ENCODE results near the gene ABCC3.
"Not testable (repeated sequence)": the region's sequence is repeated elsewhere in the genome, so short reads cannot be mapped to it uniquely, and the experiment has no call there.

ABCC3 gene

DNA sequence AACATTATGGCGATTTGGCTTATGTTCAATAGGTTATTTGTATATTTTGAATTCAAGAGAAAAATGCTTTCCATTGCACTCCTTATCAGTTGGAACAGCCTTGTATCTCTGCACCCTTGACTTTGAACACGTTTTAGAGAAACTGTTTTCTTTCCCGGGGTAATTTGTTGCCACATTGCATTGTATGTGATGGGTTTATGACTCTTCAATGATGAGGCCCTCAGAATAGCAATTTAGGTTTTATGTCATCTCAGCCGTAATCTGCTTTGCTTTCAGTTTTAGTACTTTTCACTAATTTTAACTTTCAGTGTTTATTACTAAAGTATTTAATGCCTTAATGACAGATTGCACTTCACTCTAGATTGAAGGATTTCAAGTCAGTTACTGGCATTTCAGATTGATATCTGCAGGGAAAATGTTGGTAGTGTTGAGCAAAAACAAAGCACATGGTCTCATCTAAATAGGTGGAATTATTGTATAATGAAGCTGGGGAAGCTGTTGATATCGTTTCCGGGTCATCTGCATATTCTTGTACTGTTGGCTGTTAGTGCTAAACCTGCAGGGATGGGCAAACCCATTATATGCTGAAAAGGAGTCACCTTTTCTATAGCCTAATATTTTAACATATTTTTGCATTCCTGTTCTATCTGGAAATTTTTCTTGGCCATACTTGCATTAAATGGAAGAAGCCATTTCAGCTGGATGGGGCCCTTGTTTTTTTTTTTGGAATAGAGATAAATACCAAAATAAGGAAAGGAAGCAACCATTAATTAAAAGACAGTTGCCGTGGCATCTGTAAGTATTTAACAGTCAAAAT is 86.7 kb downstream of the ABCC3 start:
- no peak overlapping the region for H2AFZ ChIP-seq (ENCODE audit: low read depth, low read length)
- H3K27ac ChIP-seq (ENCODE audit: low read length, poor library complexity, severe bottlenecking) = no peak overlapping the region
- H3K4me2 ChIP-seq (ENCODE audit: low read length, poor library complexity, severe bottlenecking) = peak overlapping the region; percentile 75
- no peak overlapping the region for H2BK5ac ChIP-seq (ENCODE audit: low read depth, low read length, poor library complexity, severe bottlenecking)
- peak overlapping the region in 1 of 2 experiments; percentile 95 for H3K4me3 ChIP-seq (ENCODE audit: insufficient read depth in 1 of 2, low read depth in 1 of 2, low read length in 2 of 2)
- peaks cover 2% of the 10 kb centered on the region for H3K79me1 ChIP-seq (replicated peaks; ENCODE audit: low read length, poor library complexity, severe bottlenecking)
- no peak overlapping the region for H2BK120ac ChIP-seq (ENCODE audit: low read depth, low read length)
- peaks cover 3% of the 10 kb centered on the region for H3K4me1 ChIP-seq (ENCODE audit: control insufficient read depth, insufficient read depth, low read depth, low read length)
- H3K23ac ChIP-seq (ENCODE audit: low read length in 2 of 2) = no peak overlapping the region
- H2BK12ac ChIP-seq (ENCODE audit: low read length in 2 of 2) = no peak overlapping the region
- peak overlapping the region; percentile 98 for H3K9ac ChIP-seq (ENCODE audit: low read length)
- H3K36me3 ChIP-seq (ENCODE audit: control insufficient read depth in 1 of 2, insufficient read depth in 2 of 2, low read depth in 1 of 2, low read length in 2 of 2) = peaks cover 0 to 3% of the 10 kb centered on the region in 2 experiments
- no peak overlapping the region for H4K8ac ChIP-seq (ENCODE audit: low read length)
- no peaks in the 10 kb centered on the region for H3K27me3 ChIP-seq (ENCODE audit: control insufficient read depth in 1 of 2, insufficient read depth in 1 of 2, low read length in 2 of 2)
- peak; percentile 25 for DNase-seq
- no peaks in the 10 kb centered on the region for H3K9me3 ChIP-seq (ENCODE audit: control insufficient read depth, low read length)
- H3K18ac ChIP-seq (ENCODE audit: low read depth in 1 of 2, low read length in 2 of 2) = no peak overlapping the region
- no peak overlapping the region for H3K4ac ChIP-seq (ENCODE audit: low read depth in 1 of 2, low read length in 2 of 2)
- 52% methylated on average over 3 of the region's 7 CpGs for WGBS
- H2BK15ac ChIP-seq (ENCODE audit: low read depth, poor library complexity, severe bottlenecking) = no peak overlapping the region
- H2AK5ac ChIP-seq (ENCODE audit: low read length, severe bottlenecking) = no peak overlapping the region
- no peak overlapping the region for H3K14ac ChIP-seq (ENCODE audit: low read length in 2 of 2)
- H4K91ac ChIP-seq (ENCODE audit: low read length) = no peak overlapping the region

GRCh38 chr17:50722746-50723145 is 88.1 kb downstream of the ABCC3 start:
- peak; percentile 21 for DNase-seq
- no peak overlapping the region for H2BK120ac ChIP-seq (ENCODE audit: low read depth, low read length)
- no peak overlapping the region for H3K18ac ChIP-seq (ENCODE audit: low read depth in 1 of 2, low read length in 2 of 2)
- no peak overlapping the region for H2BK5ac ChIP-seq (ENCODE audit: low read depth, low read length, poor library complexity, severe bottlenecking)
- H2AK5ac ChIP-seq (ENCODE audit: low read length, severe bottlenecking) = no peak overlapping the region
- H3K27me3 ChIP-seq (ENCODE audit: control insufficient read depth in 1 of 2, insufficient read depth in 1 of 2, low read length in 2 of 2) = no peaks in the 10 kb centered on the region
- H3K4me1 ChIP-seq (ENCODE audit: control insufficient read depth, insufficient read depth, low read depth, low read length) = peaks cover 5% of the 10 kb centered on the region
- peak overlapping the region; percentile 13 for H3K4me2 ChIP-seq (ENCODE audit: low read length, poor library complexity, severe bottlenecking)
- no peak overlapping the region for H2AFZ ChIP-seq (ENCODE audit: low read depth, low read length)
- H3K4me3 ChIP-seq (ENCODE audit: insufficient read depth in 1 of 2, low read depth in 1 of 2, low read length in 2 of 2) = peak overlapping the region in 1 of 2 experiments; percentile 38
- WGBS = 95% methylated on average over 2 of the region's 3 CpGs
- no peak overlapping the region for H3K4ac ChIP-seq (ENCODE audit: low read depth in 1 of 2, low read length in 2 of 2)
- peaks cover 2% of the 10 kb centered on the region for H3K79me1 ChIP-seq (replicated peaks; ENCODE audit: low read length, poor library complexity, severe bottlenecking)
- H4K8ac ChIP-seq (ENCODE audit: low read length) = no peak overlapping the region
- no peaks in the 10 kb centered on the region for H3K9me3 ChIP-seq (ENCODE audit: control insufficient read depth, low read length)
- no peak overlapping the region for H3K14ac ChIP-seq (ENCODE audit: low read length in 2 of 2)
- H3K27ac ChIP-seq (ENCODE audit: low read length, poor library complexity, severe bottlenecking) = no peak overlapping the region
- no peak overlapping the region for H2BK15ac ChIP-seq (ENCODE audit: low read depth, poor library complexity, severe bottlenecking)
- H3K36me3 ChIP-seq (ENCODE audit: control insufficient read depth in 1 of 2, insufficient read depth in 2 of 2, low read depth in 1 of 2, low read length in 2 of 2) = peaks cover 0 to 3% of the 10 kb centered on the region in 2 experiments
- H3K9ac ChIP-seq (ENCODE audit: low read length) = peak overlapping the region; percentile 64
- H3K23ac ChIP-seq (ENCODE audit: low read length in 2 of 2) = no peak overlapping the region
- H2BK12ac ChIP-seq (ENCODE audit: low read length in 2 of 2) = no peak overlapping the region
- no peak overlapping the region for H4K91ac ChIP-seq (ENCODE audit: low read length)

GRCh38 chr17:50724622-50725021 is 89.9 kb downstream of the ABCC3 start:
- not testable (repeated sequence) for H3K23ac ChIP-seq (ENCODE audit: low read length in 2 of 2); H2BK5ac ChIP-seq (ENCODE audit: low read depth, low read length, poor library complexity, severe bottlenecking)
- WGBS = 93% methylated on average over 2 of the region's 6 CpGs

GRCh38 chr17:50725769-50726655 is 91.3 kb downstream of the ABCC3 start:
- Histone ChIP-seq H3K4me2 (ENCODE audit: low read length, poor library complexity, severe bottlenecking) (no peak overlapping the region), H2AFZ (ENCODE audit: low read depth, low read length) (no peak overlapping the region), H3K4me1 (ENCODE audit: control insufficient read depth, insufficient read depth, low read depth, low read length) (peaks cover 10% of the 10 kb centered on the region), H3K27ac (ENCODE audit: low read length, poor library complexity, severe bottlenecking) (no peak overlapping the region), H4K91ac (ENCODE audit: low read length) (no peak overlapping the region), H3K9me3 (ENCODE audit: control insufficient read depth, low read length) (no peaks in the 10 kb centered on the region), H3K79me1 (replicated peaks; ENCODE audit: low read length, poor library complexity, severe bottlenecking) (no peaks in the 10 kb centered on the region), H2BK15ac (ENCODE audit: low read depth, poor library complexity, severe bottlenecking) (no peak overlapping the region), H3K4me3 (ENCODE audit: insufficient read depth in 1 of 2, low read depth in 1 of 2, low read length in 2 of 2) (no peak overlapping the region), H2AK5ac (ENCODE audit: low read length, severe bottlenecking) (no peak overlapping the region), H2BK12ac (ENCODE audit: low read length in 2 of 2) (no peak overlapping the region), H3K9ac (ENCODE audit: low read length) (no peak overlapping the region), H3K36me3 (ENCODE audit: control insufficient read depth in 1 of 2, insufficient read depth in 2 of 2, low read depth in 1 of 2, low read length in 2 of 2) (peaks cover 0 to 6% of the 10 kb centered on the region in 2 experiments), H2BK5ac (ENCODE audit: low read depth, low read length, poor library complexity, severe bottlenecking) (no peak overlapping the region), H3K4ac (ENCODE audit: low read depth in 1 of 2, low read length in 2 of 2) (no peak overlapping the region), H4K8ac (ENCODE audit: low read length) (no peak overlapping the region), H3K27me3 (ENCODE audit: control insufficient read depth in 1 of 2, insufficient read depth in 1 of 2, low read length in 2 of 2) (no peaks in the 10 kb centered on the region), H3K18ac (ENCODE audit: low read depth in 1 of 2, low read length in 2 of 2) (no peak overlapping the region), H2BK120ac (ENCODE audit: low read depth, low read length) (no peak overlapping the region), H3K14ac (ENCODE audit: low read length in 2 of 2) (no peak overlapping the region), H3K23ac (ENCODE audit: low read length in 2 of 2) (no peak overlapping the region)
- 97% methylated on average over 9 of the region's 12 CpGs for WGBS
- no peak for DNase-seq

More at GRCh38 chr17:50724622-50725021, 89.9 kb downstream of the ABCC3 start:
- not testable (repeated sequence) for H3K4me3 ChIP-seq (ENCODE audit: insufficient read depth in 1 of 2, low read depth in 1 of 2, low read length in 2 of 2); H3K14ac ChIP-seq (ENCODE audit: low read length in 2 of 2); H4K8ac ChIP-seq (ENCODE audit: low read length); H3K36me3 ChIP-seq (ENCODE audit: control insufficient read depth in 1 of 2, insufficient read depth in 2 of 2, low read depth in 1 of 2, low read length in 2 of 2); H3K4me1 ChIP-seq (ENCODE audit: control insufficient read depth, insufficient read depth, low read depth, low read length); DNase-seq; H3K18ac ChIP-seq (ENCODE audit: low read depth in 1 of 2, low read length in 2 of 2); H2BK120ac ChIP-seq (ENCODE audit: low read depth, low read length); H3K27ac ChIP-seq (ENCODE audit: low read length, poor library complexity, severe bottlenecking); H2BK12ac ChIP-seq (ENCODE audit: low read length in 2 of 2); H3K4ac ChIP-seq (ENCODE audit: low read depth in 1 of 2, low read length in 2 of 2); H3K9ac ChIP-seq (ENCODE audit: low read length); H3K27me3 ChIP-seq (ENCODE audit: control insufficient read depth in 1 of 2, insufficient read depth in 1 of 2, low read length in 2 of 2); H4K91ac ChIP-seq (ENCODE audit: low read length); H3K4me2 ChIP-seq (ENCODE audit: low read length, poor library complexity, severe bottlenecking); H2BK15ac ChIP-seq (ENCODE audit: low read depth, poor library complexity, severe bottlenecking); H3K79me1 ChIP-seq (replicated peaks; ENCODE audit: low read length, poor library complexity, severe bottlenecking); H3K9me3 ChIP-seq (ENCODE audit: control insufficient read depth, low read length); H2AFZ ChIP-seq (ENCODE audit: low read depth, low read length); H2AK5ac ChIP-seq (ENCODE audit: low read length, severe bottlenecking)
